ENCODE results near the gene MAPK12. TPM values are rescaled to one million over a fixed set of nuclear protein-coding genes. Genes with fewer than 3 reads are reported as not detected.
A peak's percentile ranks its signal among the peaks of the same experiment; 100 is the strongest.

The MAPK12 gene
- total and polyA plus RNA-seq, 12 donors = 10.6 to 23.0 (median 16.1) TPM

- ATAC-seq = no peak
- intact Hi-C loops (cut with DNase I) = no loop called here
- H3K27me3 ChIP-seq = no peaks in the 10 kb centered on the region
- H3K4me3 ChIP-seq = no peak overlapping the region
- H3K9me3 ChIP-seq = no peaks in the 10 kb centered on the region
- no peak overlapping the region for H3K27ac ChIP-seq
- TF ChIP-seq CTCF (IDR thresholded peaks at IDR 0.05) = no peak
- 87 to 88% methylated on average over 8 of the region's 8 CpGs for WGBS, 2 donors
- peaks cover 0 to 99% (median 53%) of the 10 kb centered on the region in 9 donors for H3K36me3 ChIP-seq
- no peak for DNase-seq
- peaks cover 0 to 13% (median 6%) of the 10 kb centered on the region in 9 donors for H3K4me1 ChIP-seq
Measured at GRCh38 chr22:50222508-50222907, 39.0 kb downstream of the MAPK12 start.

DNA sequence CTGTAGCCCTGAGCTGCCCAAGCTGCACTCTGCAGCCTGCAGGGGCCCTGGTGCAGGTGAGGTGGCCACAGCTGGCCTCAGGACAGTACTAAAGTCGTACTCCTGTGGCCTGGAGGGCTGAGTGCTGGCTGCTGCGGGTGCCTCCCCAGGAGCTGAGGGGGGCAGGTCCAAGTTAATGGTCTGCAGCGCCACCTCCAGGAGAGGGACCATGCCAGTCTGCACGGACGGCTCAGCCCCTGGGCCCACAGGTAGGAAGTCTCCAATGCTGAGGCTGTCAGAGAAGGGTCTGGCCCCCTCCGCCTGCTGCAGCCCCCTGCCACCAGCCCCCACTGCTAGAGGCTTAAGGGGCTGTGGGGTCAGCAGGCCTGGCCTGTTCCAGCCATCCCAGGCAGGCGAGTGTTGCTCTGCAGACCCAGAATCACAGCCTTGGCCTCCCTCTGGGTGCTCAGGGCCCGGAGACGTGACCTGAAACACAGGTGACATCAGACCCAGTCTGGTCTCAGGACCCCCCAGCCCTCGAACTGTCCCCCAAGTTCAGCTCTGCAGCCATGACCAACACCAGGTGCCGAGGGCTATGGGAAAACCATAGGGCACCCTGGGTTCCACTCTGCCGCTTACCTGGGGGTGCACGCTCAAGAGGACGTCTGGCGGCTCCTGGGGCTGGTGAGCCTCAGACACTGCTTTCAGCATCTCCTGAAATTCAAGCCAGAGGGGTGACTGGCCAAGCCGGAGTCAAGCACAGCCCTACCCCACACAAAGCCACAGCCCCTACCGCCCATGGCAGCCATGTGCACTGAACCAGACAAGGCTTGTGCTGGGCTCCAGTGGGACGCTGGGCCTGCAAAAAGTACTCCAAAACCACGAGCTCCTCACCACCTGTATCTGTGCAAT is 39.8 kb downstream of the MAPK12 start:
- H3K36me3 ChIP-seq = peaks cover 5 to 99% (median 61%) of the 10 kb centered on the region in 9 donors
- 94% methylated on average over 19 of the region's 19 CpGs for WGBS, 2 donors
- TF ChIP-seq CTCF (IDR thresholded peaks at IDR 0.05) = no peak
- no peak overlapping the region for H3K27ac ChIP-seq
- H3K9me3 ChIP-seq = no peaks in the 10 kb centered on the region
- H3K4me3 ChIP-seq = no peak overlapping the region
- H3K27me3 ChIP-seq = no peaks in the 10 kb centered on the region
- no peak for DNase-seq
- ATAC-seq = no peak
- intact Hi-C loops (cut with DNase I) = no loop called here
- H3K4me1 ChIP-seq = peaks cover 0 to 13% (median 6%) of the 10 kb centered on the region in 9 donors

GRCh38 chr22:50220603-50221409 is 40.7 kb downstream of the MAPK12 start:
- intact Hi-C loops (cut with DNase I) = no loop called here
- no peak for TF ChIP-seq CTCF (IDR thresholded peaks at IDR 0.05)
- ATAC-seq (no peak), DNase-seq (no peak)
- Histone ChIP-seq H3K4me1 (peaks cover 0 to 13% (median 6%) of the 10 kb centered on the region in 9 donors), H3K4me3 (no peak overlapping the region), H3K27ac (no peak overlapping the region), H3K27me3 (no peaks in the 10 kb centered on the region), H3K9me3 (no peaks in the 10 kb centered on the region), H3K36me3 (peaks cover 10 to 100% (median 66%) of the 10 kb centered on the region in 9 donors)
- WGBS, 2 donors = 96 to 97% methylated on average over 45 of the region's 45 CpGs

- ATAC-seq (peak in 3 of 8 donors; percentile 0 to 5 (median 2)), DNase-seq (no peak)
- peaks cover 0 to 15% (median 6%) of the 10 kb centered on the region in 9 donors for H3K4me1 ChIP-seq
- intact Hi-C loops (cut with DNase I) = no loop called here
- no peaks in the 10 kb centered on the region for H3K9me3 ChIP-seq
- TF ChIP-seq CTCF (IDR thresholded peaks at IDR 0.05) = no peak
- no peak overlapping the region for H3K27ac ChIP-seq
- no peak overlapping the region for H3K4me3 ChIP-seq
- whole genome bisulfite sequencing, 2 donors = 87 to 88% methylated on average over 23 to 25 of the region's 25 CpGs
- H3K27me3 ChIP-seq = no peaks in the 10 kb centered on the region
- peaks cover 10 to 99% (median 63%) of the 10 kb centered on the region in 9 donors for H3K36me3 ChIP-seq
Measured at GRCh38 chr22:50219800-50220602, 41.5 kb downstream of the MAPK12 start.

All from heart right ventricle (tissue), 16 donors.